ENCODE data around the gene ZNF792. TPM values are rescaled to one million over a fixed set of nuclear protein-coding genes. Genes with fewer than 3 reads are reported as not detected.

Gene ZNF792
- total RNA-seq, 1 donor from 2014 or later = 4.2 TPM

Other genes with a start within 250 kb of the ZNF792 start
- gene ZNF181, start 230.0 kb downstream of the ZNF792 start, total RNA-seq = 25.5 TPM
- 5.9 TPM for gene ZNF599, start 191.0 kb downstream of the ZNF792 start, total RNA-seq
- gene ZNF30, start 37.3 kb downstream of the ZNF792 start, total RNA-seq = 2.5 TPM
- gene GRAMD1A, start 36.1 kb upstream of the ZNF792 start, total RNA-seq = 61.9 TPM
- 8.6 TPM for gene SCN1B, start 66.2 kb upstream of the ZNF792 start, total RNA-seq
- not detected for gene HPN, start 77.5 kb upstream of the ZNF792 start, total RNA-seq
- 788 TPM for gene FXYD3, start 151.6 kb upstream of the ZNF792 start, total RNA-seq
- 32.9 TPM for gene LGI4, start 170.8 kb upstream of the ZNF792 start, total RNA-seq
- gene FXYD1, start 174.6 kb upstream of the ZNF792 start, total RNA-seq = 135 TPM
- 3.4 TPM for gene FXYD7, start 179.0 kb upstream of the ZNF792 start, total RNA-seq
- gene FXYD5, start 190.5 kb upstream of the ZNF792 start, total RNA-seq = 144 TPM

All from vagina (tissue), 1 donor.